Measurements from ENCODE around the gene SRPK3. TPM values are rescaled to one million over a fixed set of nuclear protein-coding genes. Genes with fewer than 3 reads are reported as not detected.

The SRPK3 gene
- total and polyA plus RNA-seq, 7 experiments from 2014 or later: not detected

DNA sequence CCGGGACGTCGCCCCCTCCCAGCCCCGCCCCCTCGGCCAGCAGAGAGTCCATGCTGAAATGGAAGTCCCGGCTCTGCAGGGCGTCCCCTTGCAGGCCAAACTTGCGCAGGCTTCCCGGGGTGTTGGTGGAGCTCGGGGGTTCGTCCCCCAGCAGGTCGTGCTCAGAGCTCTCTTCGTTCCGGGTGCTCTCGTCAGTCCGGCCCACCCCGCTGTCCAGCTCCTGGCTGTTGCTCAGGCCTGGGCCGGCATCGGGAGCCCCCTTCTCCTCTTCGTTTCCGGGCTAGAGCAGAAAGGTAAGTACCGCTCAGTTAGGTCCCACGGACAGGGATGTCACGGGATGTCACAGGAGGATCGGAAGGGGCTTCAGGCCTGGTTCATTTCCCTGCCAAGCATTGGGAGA, 23.8 kb downstream of the SRPK3 start:
- H3K4me3 ChIP-seq (ENCODE audit: low read length): no peak overlapping the region
- no peaks in the 10 kb centered on the region for H3K36me3 Mint-ChIP-seq
- ATAC-seq (no peak), DNase-seq (no peak)
- ChIA-PET CTCF (no interaction called here), POLR2A (no interaction called here)
- H3K36me3 ChIP-seq (ENCODE audit: control insufficient read depth in 2 of 3, insufficient read depth in 3 of 3, low read length in 3 of 3): no peaks in the 10 kb centered on the region
- no peaks in the 10 kb centered on the region for H3K4me1 ChIP-seq (ENCODE audit: control insufficient read depth in 2 of 2, insufficient read depth in 2 of 2, low read length in 2 of 2)
- H3K9me3 ChIP-seq (ENCODE audit: control insufficient read depth in 2 of 3, low read length in 3 of 3): no peaks in the 10 kb centered on the region
- intact Hi-C loops (cut with micrococcal nuclease): no loop called here
- no peaks in the 10 kb centered on the region for H3K27me3 ChIP-seq (ENCODE audit: control insufficient read depth in 2 of 2, insufficient read depth in 2 of 2, low read length in 2 of 2)
- peaks cover 0 to 2% (median 0%) of the 10 kb centered on the region in 7 donors for H3K4me1 Mint-ChIP-seq
- H3K27ac Mint-ChIP-seq: no peak overlapping the region
- H3K4me3 Mint-ChIP-seq: no peak overlapping the region
- no peaks in the 10 kb centered on the region for H3K27me3 Mint-ChIP-seq
- peaks cover 0 to 2% (median 0%) of the 10 kb centered on the region in 11 donors for H3K9me3 Mint-ChIP-seq
- H3K27ac ChIP-seq (ENCODE audit: low read depth, low read length): no peak overlapping the region

DNA sequence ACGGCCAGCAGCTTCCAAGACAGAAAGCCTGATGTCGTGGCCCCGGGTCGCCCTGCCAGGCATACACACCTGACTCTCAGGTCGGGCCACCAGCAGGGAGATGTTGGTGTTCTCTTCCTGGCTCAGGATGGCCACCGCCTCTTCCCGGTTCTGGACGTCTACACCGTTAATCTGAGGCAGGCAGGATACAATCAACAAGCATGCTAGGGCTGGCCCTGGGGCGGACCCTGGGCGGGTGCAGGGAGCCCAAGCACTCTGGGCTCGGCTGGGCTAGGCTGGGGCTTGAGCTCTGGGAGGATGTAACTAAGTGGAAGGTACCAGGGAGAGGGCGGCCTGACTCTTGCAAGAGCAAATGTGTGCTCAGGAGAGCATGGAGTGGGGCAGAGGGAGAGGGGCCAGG, 24.6 kb downstream of the SRPK3 start:
- H3K4me3 ChIP-seq (ENCODE audit: low read length): no peak overlapping the region
- Mint-ChIP-seq H3K36me3 (no peaks in the 10 kb centered on the region), H3K4me3 (no peak overlapping the region), H3K27me3 (no peaks in the 10 kb centered on the region), H3K27ac (no peak overlapping the region), H3K4me1 (peaks cover 0 to 2% (median 0%) of the 10 kb centered on the region in 7 donors), H3K9me3 (peaks cover 0 to 2% (median 0%) of the 10 kb centered on the region in 11 donors)
- no peaks in the 10 kb centered on the region for H3K9me3 ChIP-seq (ENCODE audit: control insufficient read depth in 2 of 3, low read length in 3 of 3)
- no peak for ATAC-seq
- no peaks in the 10 kb centered on the region for H3K4me1 ChIP-seq (ENCODE audit: control insufficient read depth in 2 of 2, insufficient read depth in 2 of 2, low read length in 2 of 2)
- H3K27ac ChIP-seq (ENCODE audit: low read depth, low read length): no peak overlapping the region
- intact Hi-C loops (cut with micrococcal nuclease): no loop called here
- no peaks in the 10 kb centered on the region for H3K27me3 ChIP-seq (ENCODE audit: control insufficient read depth in 2 of 2, insufficient read depth in 2 of 2, low read length in 2 of 2)
- CTCF ChIA-PET: no interaction called here
- no peaks in the 10 kb centered on the region for H3K36me3 ChIP-seq (ENCODE audit: control insufficient read depth in 2 of 3, insufficient read depth in 3 of 3, low read length in 3 of 3)
- POLR2A ChIA-PET: no interaction called here
- DNase-seq: no peak

- Mint-ChIP-seq H3K36me3 (no peaks in the 10 kb centered on the region), H3K27me3 (peaks cover 0 to 6% (median 0%) of the 10 kb centered on the region in 5 donors), H3K27ac (no peak overlapping the region), H3K9me3 (peaks cover 0 to 2% (median 0%) of the 10 kb centered on the region in 11 donors), H3K4me1 (peaks cover 0 to 2% (median 0%) of the 10 kb centered on the region in 7 donors), H3K4me3 (no peak overlapping the region)
- H3K9me3 ChIP-seq (ENCODE audit: control insufficient read depth in 2 of 3, low read length in 3 of 3): no peaks in the 10 kb centered on the region
- H3K4me3 ChIP-seq (ENCODE audit: low read length): no peak overlapping the region
- H3K4me1 ChIP-seq (ENCODE audit: control insufficient read depth in 2 of 2, insufficient read depth in 2 of 2, low read length in 2 of 2): no peaks in the 10 kb centered on the region
- ChIA-PET POLR2A (no interaction called here), CTCF (no interaction called here)
- H3K27ac ChIP-seq (ENCODE audit: low read depth, low read length): no peak overlapping the region
- ATAC-seq: no peak
- H3K36me3 ChIP-seq (ENCODE audit: control insufficient read depth in 2 of 3, insufficient read depth in 3 of 3, low read length in 3 of 3): no peaks in the 10 kb centered on the region
- H3K27me3 ChIP-seq (ENCODE audit: control insufficient read depth in 2 of 2, insufficient read depth in 2 of 2, low read length in 2 of 2): no peaks in the 10 kb centered on the region
- intact Hi-C loops (cut with micrococcal nuclease): no loop called here
- DNase-seq: no peak
These were observed 26.2 kb downstream of the SRPK3 start for GRCh38 chrX:153806999-153807575.

DNA sequence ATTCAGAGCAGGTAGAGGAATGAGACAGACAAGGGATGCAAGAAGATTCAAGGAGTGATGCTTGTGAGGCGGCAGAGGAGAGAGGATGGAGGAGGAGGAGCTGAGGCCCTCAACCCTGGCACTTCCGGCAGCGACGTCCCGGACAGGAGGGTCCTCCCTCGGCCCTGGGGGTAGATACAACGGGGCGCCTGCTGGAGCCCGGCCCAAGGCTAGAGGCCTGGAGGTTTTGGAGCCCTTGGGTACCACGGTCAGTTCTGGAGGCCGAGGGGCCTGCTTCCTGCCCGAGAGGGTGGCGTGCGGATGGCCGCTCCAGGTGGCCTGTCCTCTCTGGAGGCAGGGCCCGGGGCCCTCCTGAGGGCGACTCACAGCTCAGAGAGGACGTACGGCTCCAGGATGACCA, 27.1 kb downstream of the SRPK3 start:
- Histone ChIP-seq H3K36me3 (ENCODE audit: control insufficient read depth in 2 of 3, insufficient read depth in 3 of 3, low read length in 3 of 3) (no peaks in the 10 kb centered on the region), H3K4me3 (ENCODE audit: low read length) (no peak overlapping the region), H3K27ac (ENCODE audit: low read depth, low read length) (no peak overlapping the region), H3K9me3 (ENCODE audit: control insufficient read depth in 2 of 3, low read length in 3 of 3) (no peaks in the 10 kb centered on the region), H3K4me1 (ENCODE audit: control insufficient read depth in 2 of 2, insufficient read depth in 2 of 2, low read length in 2 of 2) (no peaks in the 10 kb centered on the region), H3K27me3 (ENCODE audit: control insufficient read depth in 2 of 2, insufficient read depth in 2 of 2, low read length in 2 of 2) (no peaks in the 10 kb centered on the region)
- ATAC-seq (no peak), DNase-seq (no peak)
- CTCF ChIA-PET: no interaction called here
- intact Hi-C loops (cut with micrococcal nuclease): no loop called here
- H3K36me3 Mint-ChIP-seq: no peaks in the 10 kb centered on the region
- POLR2A ChIA-PET: no interaction called here
- H3K27me3 Mint-ChIP-seq: peaks cover 0 to 8% (median 0%) of the 10 kb centered on the region in 5 donors
- peaks cover 0 to 2% (median 0%) of the 10 kb centered on the region in 11 donors for H3K9me3 Mint-ChIP-seq
- H3K4me3 Mint-ChIP-seq: no peak overlapping the region
- peaks cover 0 to 2% (median 0%) of the 10 kb centered on the region in 7 donors for H3K4me1 Mint-ChIP-seq
- no peak overlapping the region for H3K27ac Mint-ChIP-seq

GRCh38 chrX:153812220-153812619, 31.4 kb downstream of the SRPK3 start:
- Histone ChIP-seq H3K4me3 (ENCODE audit: low read length) (no peak overlapping the region), H3K27me3 (ENCODE audit: control insufficient read depth in 2 of 2, insufficient read depth in 2 of 2, low read length in 2 of 2) (no peaks in the 10 kb centered on the region), H3K27ac (ENCODE audit: low read depth, low read length) (no peak overlapping the region), H3K4me1 (ENCODE audit: control insufficient read depth in 2 of 2, insufficient read depth in 2 of 2, low read length in 2 of 2) (peaks cover 9% of the 10 kb centered on the region in 2 donors), H3K9me3 (ENCODE audit: control insufficient read depth in 2 of 3, low read length in 3 of 3) (no peaks in the 10 kb centered on the region), H3K36me3 (ENCODE audit: control insufficient read depth in 2 of 3, insufficient read depth in 3 of 3, low read length in 3 of 3) (no peaks in the 10 kb centered on the region)
- DNase-seq (no peak), ATAC-seq (no peak)
- Mint-ChIP-seq H3K27ac (no peak overlapping the region), H3K4me1 (peaks cover 7 to 21% (median 17%) of the 10 kb centered on the region in 7 donors), H3K9me3 (peaks cover 0 to 2% (median 0%) of the 10 kb centered on the region in 11 donors), H3K27me3 (peaks cover 0 to 26% (median 0%) of the 10 kb centered on the region in 5 donors), H3K36me3 (peaks cover 0 to 6% (median 0%) of the 10 kb centered on the region in 5 donors), H3K4me3 (no peak overlapping the region)
- intact Hi-C loops (cut with micrococcal nuclease): no loop called here
- CTCF ChIA-PET: no interaction called here
- POLR2A ChIA-PET: no interaction called here

DNA sequence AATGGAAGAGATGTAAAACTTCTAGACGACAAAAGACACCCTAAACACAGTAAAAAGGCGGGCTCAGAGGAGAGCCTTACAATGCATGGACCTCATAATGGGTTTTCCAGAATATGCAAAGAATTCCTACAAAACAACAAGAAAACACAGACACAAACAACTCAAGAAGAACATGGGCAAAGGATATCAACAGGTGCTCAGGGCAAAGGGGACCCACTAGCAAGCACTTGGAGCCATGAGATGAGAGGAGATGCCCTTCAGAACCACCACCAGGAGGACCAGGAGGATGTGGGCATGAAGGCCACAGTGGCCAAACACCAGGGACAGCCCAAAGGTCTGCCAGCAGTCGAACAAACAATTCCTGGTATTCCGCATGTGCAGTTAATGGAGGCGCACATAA, 32.3 kb downstream of the SRPK3 start:
- Histone ChIP-seq H3K4me3 (ENCODE audit: low read length) (no peak overlapping the region), H3K36me3 (ENCODE audit: control insufficient read depth in 2 of 3, insufficient read depth in 3 of 3, low read length in 3 of 3) (no peaks in the 10 kb centered on the region), H3K27ac (ENCODE audit: low read depth, low read length) (no peak overlapping the region), H3K27me3 (ENCODE audit: control insufficient read depth in 2 of 2, insufficient read depth in 2 of 2, low read length in 2 of 2) (no peaks in the 10 kb centered on the region), H3K9me3 (ENCODE audit: control insufficient read depth in 2 of 3, low read length in 3 of 3) (no peaks in the 10 kb centered on the region), H3K4me1 (ENCODE audit: control insufficient read depth in 2 of 2, insufficient read depth in 2 of 2, low read length in 2 of 2) (peaks cover 14 to 15% of the 10 kb centered on the region in 2 donors)
- no peaks in the 10 kb centered on the region for H3K9me3 Mint-ChIP-seq
- POLR2A ChIA-PET: no interaction called here
- no peak overlapping the region for H3K27ac Mint-ChIP-seq
- no peak overlapping the region for H3K4me3 Mint-ChIP-seq
- intact Hi-C loops (cut with micrococcal nuclease): no loop called here
- peaks cover 11 to 26% (median 23%) of the 10 kb centered on the region in 7 donors for H3K4me1 Mint-ChIP-seq
- ATAC-seq: no peak
- CTCF ChIA-PET: no interaction called here
- peaks cover 0 to 6% (median 0%) of the 10 kb centered on the region in 5 donors for H3K36me3 Mint-ChIP-seq
- peaks cover 0 to 26% (median 0%) of the 10 kb centered on the region in 5 donors for H3K27me3 Mint-ChIP-seq
- no peak for DNase-seq

Measured in naive thymus-derived CD4-positive, alpha-beta T cell (primary cell).